Measurements from ENCODE around the gene POLR3F. TPM values are rescaled to one million over a fixed set of nuclear protein-coding genes. Genes with fewer than 3 reads are reported as not detected.

POLR3F gene
- total RNA-seq, 2 donors from 2014 or later: 2.6 to 4.9 TPM

DNA sequence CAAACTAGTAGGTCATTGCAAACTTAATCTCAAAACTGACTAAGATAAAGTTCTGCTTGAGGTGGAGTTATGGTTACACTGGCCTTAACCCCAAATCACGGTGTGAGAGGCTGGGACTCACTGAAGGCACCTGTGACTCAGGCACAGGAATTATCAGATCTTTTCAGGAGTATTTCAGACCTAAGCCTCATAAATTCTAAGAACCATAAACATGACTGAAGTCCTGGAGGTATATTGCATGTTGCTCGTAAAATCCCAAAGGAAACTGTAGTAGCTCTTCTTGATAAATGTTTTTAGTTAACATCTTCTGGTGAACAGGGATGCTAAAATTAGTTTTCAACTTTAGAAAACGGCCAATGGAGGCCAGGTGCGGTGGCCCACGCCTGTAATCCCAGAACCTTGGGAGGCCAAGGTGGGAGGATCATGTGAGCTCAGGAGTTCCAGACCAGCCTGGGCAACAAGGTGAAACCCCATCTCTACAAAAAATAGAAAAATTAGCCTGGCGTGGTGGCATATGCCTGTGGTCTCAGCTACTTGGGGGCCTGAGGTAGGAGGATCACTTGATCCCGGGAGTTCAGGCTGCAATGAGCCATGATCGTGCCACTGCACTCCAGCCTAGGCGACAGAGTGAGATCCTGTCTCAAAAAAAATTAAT, 36.9 kb upstream of the POLR3F start:
- WGBS, 2 donors: 87 to 89% methylated on average over 9 of the region's 9 CpGs
- TF ChIP-seq, protein P1, sequence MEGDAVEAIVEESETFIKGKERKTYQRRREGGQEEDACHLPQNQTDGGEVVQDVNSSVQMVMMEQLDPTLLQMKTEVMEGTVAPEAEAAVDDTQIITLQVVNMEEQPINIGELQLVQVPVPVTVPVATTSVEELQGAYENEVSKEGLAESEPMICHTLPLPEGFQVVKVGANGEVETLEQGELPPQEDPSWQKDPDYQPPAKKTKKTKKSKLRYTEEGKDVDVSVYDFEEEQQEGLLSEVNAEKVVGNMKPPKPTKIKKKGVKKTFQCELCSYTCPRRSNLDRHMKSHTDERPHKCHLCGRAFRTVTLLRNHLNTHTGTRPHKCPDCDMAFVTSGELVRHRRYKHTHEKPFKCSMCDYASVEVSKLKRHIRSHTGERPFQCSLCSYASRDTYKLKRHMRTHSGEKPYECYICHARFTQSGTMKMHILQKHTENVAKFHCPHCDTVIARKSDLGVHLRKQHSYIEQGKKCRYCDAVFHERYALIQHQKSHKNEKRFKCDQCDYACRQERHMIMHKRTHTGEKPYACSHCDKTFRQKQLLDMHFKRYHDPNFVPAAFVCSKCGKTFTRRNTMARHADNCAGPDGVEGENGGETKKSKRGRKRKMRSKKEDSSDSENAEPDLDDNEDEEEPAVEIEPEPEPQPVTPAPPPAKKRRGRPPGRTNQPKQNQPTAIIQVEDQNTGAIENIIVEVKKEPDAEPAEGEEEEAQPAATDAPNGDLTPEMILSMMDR (IDR thresholded peaks at IDR 0.05): no peak
- TF ChIP-seq POLR2A (IDR thresholded peaks at IDR 0.05): no peak
- intact Hi-C loops (cut with DNase I): no loop called here
- no peaks in the 10 kb centered on the region for H3K36me3 ChIP-seq (replicated peaks in 1 of 2; ENCODE audit: insufficient read depth in 1 of 2, low read depth in 2 of 2)
- H3K27me3 ChIP-seq: no peaks in the 10 kb centered on the region
- H3K27ac ChIP-seq: no peak overlapping the region
- H3K9me3 ChIP-seq: no peaks in the 10 kb centered on the region
- H3K4me1 ChIP-seq: peaks cover 6% of the 10 kb centered on the region
- DNase-seq (no peak), ATAC-seq (no peak)
- H3K4me3 ChIP-seq: no peak overlapping the region

DNA sequence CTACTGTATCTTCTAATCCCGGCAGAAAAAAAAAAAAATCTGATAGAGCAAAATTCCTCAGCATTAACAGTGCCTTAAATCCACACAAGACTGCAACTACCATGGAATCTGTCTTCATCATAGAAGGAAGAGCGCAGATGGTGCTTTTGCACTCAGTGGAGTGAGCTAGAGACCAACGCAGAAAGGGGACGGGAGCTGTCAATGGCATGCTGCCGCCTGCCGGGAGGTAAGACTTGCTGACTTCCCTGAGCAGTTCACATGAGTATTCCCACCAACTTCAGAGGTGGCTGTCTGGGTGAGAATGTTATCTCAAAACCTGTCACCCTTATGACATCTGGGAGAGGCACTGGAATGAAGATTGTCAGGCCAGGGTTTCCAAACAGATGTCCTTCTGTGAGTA, 36.0 kb upstream of the POLR3F start:
- 79 to 86% methylated on average over 6 of the region's 6 CpGs for WGBS, 2 donors
- no peaks in the 10 kb centered on the region for H3K9me3 ChIP-seq
- no peak overlapping the region for H3K4me3 ChIP-seq
- ATAC-seq (no peak), DNase-seq (no peak)
- peaks cover 6% of the 10 kb centered on the region for H3K4me1 ChIP-seq
- no peak overlapping the region for H3K27ac ChIP-seq
- no peaks in the 10 kb centered on the region for H3K27me3 ChIP-seq
- TF ChIP-seq, protein P1 (IDR thresholded peaks at IDR 0.05): no peak
- TF ChIP-seq POLR2A (IDR thresholded peaks at IDR 0.05): no peak
- no peaks in the 10 kb centered on the region for H3K36me3 ChIP-seq (replicated peaks in 1 of 2; ENCODE audit: insufficient read depth in 1 of 2, low read depth in 2 of 2)
- intact Hi-C loops (cut with DNase I): no loop called here

DNA sequence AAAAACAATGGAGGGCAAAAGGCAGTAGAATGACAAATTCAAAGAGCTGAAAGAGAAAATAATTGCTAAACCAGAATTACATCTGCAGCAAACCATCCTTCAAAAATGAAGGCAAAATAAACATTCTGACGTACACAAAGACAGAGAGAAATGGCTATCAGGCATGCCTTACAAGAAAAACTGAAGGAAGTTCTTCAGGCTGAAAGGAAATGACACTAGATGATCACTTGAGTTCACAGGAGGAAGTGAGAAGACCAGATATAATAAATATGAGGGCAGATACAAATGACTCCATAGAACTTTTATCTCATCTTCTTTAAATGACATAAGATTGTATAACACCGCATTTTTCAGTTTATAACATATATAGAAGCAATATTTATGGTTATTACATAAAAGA, 30.3 kb upstream of the POLR3F start:
- intact Hi-C loops (cut with DNase I): no loop called here
- H3K36me3 ChIP-seq (replicated peaks in 1 of 2; ENCODE audit: insufficient read depth in 1 of 2, low read depth in 2 of 2): no peaks in the 10 kb centered on the region
- ATAC-seq: no peak
- no peak overlapping the region for H3K4me3 ChIP-seq
- H3K27me3 ChIP-seq: no peaks in the 10 kb centered on the region
- H3K27ac ChIP-seq: no peak overlapping the region
- no peaks in the 10 kb centered on the region for H3K4me1 ChIP-seq
- H3K9me3 ChIP-seq: no peaks in the 10 kb centered on the region
- WGBS, 2 donors: 74 to 81% methylated on average over 2 of the region's 2 CpGs
- DNase-seq: no peak
- TF ChIP-seq POLR2A (IDR thresholded peaks at IDR 0.05): no peak
- TF ChIP-seq, protein P1 (IDR thresholded peaks at IDR 0.05): no peak

DNA sequence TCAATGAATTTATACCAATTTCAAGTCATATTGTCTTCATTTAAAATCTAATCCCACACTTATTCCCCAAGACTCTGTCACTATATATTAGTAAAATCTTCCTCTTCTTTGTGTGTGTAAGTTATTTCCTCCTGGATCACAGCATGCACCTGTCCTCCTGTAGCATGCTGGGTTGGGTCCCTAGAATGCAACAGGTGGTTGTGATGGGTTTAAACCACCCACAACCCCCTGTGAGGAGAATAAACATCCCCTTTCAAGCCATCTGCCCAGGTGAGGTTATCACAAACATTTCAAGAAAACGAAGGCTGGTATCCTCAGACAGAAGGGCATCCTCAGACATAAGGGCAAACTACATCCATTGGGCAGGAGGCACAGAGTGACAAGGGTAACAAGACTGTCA, 26.8 kb upstream of the POLR3F start:
- ATAC-seq: no peak
- TF ChIP-seq POLR2A (IDR thresholded peaks at IDR 0.05): no peak
- TF ChIP-seq, protein P1 (IDR thresholded peaks at IDR 0.05): no peak
- Histone ChIP-seq H3K36me3 (replicated peaks in 1 of 2; ENCODE audit: insufficient read depth in 1 of 2, low read depth in 2 of 2) (no peaks in the 10 kb centered on the region), H3K27me3 (no peaks in the 10 kb centered on the region), H3K27ac (no peak overlapping the region), H3K9me3 (no peaks in the 10 kb centered on the region), H3K4me3 (no peak overlapping the region), H3K4me1 (no peaks in the 10 kb centered on the region)
- intact Hi-C loops (cut with DNase I): no loop called here
- WGBS, 2 donors: 29% methylated on average over 1 of the region's 1 CpG
- DNase-seq: no peak

DNA sequence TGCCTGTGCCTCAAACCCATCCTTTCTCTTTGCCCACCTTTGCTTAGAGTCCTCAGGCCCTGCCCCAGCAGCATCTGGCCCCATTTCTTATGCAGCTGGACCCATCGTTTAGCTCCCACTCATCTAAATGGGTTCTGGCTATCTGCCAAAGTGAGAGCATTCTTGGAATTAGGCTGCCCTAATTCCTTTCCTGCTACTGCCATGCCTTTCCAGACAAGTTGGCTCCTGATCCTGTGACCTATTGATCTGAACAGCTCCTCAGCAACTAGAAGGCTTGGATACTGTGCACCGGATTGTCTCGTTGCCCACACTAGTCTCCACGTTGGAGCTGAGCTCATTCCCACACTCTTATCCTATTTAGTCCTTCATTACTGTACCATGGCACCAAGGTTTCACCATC, 23.3 kb upstream of the POLR3F start:
- no peak overlapping the region for H3K27ac ChIP-seq
- H3K9me3 ChIP-seq: no peaks in the 10 kb centered on the region
- intact Hi-C loops (cut with DNase I): no loop called here
- H3K4me1 ChIP-seq: no peaks in the 10 kb centered on the region
- H3K36me3 ChIP-seq (replicated peaks in 1 of 2; ENCODE audit: insufficient read depth in 1 of 2, low read depth in 2 of 2): no peaks in the 10 kb centered on the region
- no peak overlapping the region for H3K4me3 ChIP-seq
- ATAC-seq: no peak
- WGBS, 2 donors: 63 to 65% methylated on average over 4 of the region's 4 CpGs
- no peaks in the 10 kb centered on the region for H3K27me3 ChIP-seq
- TF ChIP-seq, protein P1 (IDR thresholded peaks at IDR 0.05): no peak
- TF ChIP-seq POLR2A (IDR thresholded peaks at IDR 0.05): no peak
- DNase-seq: no peak

Data from body of pancreas (tissue), 4 donors.